ENCODE measurements around the gene HEXA.

HEXA gene

DNA sequence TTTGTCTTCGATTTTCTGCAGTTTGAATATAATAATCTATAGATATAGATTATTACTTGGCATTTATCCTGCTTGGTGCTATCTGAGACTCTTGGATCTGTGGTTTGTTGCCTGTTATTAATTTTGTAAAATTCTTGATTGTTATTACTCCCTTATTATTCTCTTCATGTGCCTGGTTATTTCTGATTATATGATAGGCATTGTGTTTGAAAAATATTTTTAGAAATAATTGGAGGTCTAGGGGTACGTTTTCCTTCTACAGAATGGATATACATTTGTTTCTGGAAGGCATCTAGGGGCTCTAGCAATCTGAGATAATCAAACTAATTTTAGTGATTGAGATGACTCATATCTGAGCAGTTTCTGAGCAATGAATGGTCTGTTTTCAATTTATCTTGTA is 41.0 kb downstream of the HEXA start:
- no peak for DNase-seq (ENCODE audit: extremely low spot score, insufficient read length, low read depth)
- no peak for FAIRE-seq

DNA sequence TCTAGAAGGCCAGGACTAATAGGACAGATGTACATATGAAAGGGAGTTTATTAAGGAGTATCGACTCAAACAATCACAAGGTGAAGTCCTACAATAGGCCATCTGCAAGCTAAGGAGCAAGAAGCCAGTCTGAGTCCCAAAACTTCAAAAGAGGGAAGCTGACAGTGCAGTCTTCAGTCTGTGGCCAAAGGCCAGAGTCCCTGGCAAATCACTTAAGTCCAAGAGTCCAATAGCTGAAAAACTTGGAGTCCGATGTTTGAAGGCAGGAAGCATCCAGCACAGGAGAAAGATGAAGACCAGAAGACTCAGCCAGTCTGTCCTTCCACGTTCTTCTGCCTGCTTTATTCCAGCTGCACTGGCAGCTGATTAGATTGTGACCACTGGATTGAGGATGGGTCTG is 44.8 kb downstream of the HEXA start:
- FAIRE-seq, result no peak

DNA sequence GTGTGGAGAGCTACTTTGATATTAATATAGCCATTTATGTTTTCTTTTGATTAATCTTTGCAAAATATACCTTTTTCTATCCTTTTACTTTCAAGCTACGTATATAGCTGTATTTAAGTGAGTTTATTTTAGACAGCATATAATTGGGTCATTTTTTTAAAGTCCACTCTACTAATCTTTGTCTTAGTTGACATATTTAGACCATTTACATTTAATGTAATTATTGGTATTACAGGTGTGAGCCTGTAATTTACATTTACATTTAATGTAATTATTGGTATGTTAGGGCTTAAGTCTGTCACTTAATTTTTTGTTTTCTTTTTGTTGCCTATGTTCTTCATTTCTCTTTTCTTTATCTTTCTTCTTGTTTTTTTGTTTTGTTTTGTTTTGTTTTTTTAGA is 52.1 kb downstream of the HEXA start:
- FAIRE-seq (no peak), DNase-seq (ENCODE audit: extremely low spot score, insufficient read length, low read depth) (no peak)

More for the DNA sequence above, 44.8 kb downstream of the HEXA start:
- no peak for DNase-seq (ENCODE audit: extremely low spot score, insufficient read length, low read depth)

DNA sequence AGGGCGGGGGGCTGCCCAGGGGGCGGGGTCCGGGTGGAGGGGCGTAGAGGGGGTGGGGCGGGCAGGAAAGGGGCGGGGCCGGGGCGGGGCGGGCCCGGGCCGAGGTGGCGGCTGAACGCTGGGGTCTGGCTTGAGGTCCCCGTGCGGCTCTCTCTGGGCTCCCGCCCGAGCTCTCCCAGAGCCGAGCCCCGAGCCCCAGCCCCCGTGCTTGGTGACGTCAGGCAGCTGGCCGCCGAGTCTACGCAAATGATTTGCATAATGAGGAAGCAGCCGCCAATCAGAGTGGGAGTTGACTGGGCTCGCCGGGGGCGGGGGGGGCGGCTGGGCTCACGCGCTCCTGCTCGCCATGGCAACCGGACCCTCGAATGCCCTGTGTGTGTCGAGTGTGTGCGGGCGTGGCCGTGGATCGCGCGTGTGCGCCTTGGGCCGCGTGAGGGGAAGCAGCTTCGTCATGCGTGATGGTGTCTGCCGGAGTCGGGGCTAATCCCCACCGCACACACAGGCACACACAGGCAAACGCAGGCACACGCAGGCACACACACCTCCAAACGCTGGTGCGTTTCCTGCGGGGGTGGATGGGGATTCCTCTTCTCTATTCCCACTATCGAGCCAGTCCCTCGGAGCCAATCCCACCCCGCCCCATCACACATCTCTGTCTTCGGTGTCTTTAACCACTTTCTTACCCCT is 55.7 kb downstream of the HEXA start, which contains the start of gene CELF6:
Gene CELF6 (minus strand): TSS at position 173 of the 687 bp plus-strand sequence. CDS start 283 bp downstream, outside the sequence.
- FAIRE-seq (peak; percentile 75), DNase-seq (ENCODE audit: extremely low spot score, insufficient read length, low read depth) (peak; percentile 68)

DNA sequence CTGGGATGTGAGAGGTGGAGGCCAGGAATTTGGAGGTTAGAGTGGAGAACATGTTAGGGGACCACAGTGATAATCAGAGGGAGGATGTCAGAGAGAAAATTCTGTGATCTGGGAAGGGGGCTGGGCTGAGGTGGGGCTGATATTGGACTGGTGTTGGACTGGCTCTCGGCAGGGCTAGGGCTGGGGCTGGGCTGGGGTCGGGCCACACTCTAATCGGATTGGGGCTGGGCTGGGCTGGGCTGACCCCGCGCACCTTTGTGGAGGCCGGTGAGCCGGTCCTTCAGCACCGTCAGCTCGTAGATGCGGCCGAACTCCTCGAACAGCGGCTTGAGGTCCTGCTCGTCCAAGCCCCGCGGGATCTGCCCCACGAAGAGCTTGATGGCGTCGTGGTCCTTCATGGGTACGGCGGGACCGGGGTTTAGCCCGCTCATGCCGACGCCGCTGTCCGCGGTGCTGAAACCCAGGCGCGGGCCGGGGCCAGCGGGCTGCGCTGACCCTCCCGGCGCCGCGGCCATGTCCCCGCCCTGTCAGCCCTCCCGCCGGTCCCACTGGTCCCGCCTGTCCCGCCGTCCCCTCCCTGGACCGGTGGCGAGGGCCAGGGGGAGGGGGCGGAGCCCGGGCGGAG is 56.3 kb downstream of the HEXA start:
- FAIRE-seq, result no peak
- peak; percentile 23 for DNase-seq (ENCODE audit: extremely low spot score, insufficient read length, low read depth)

DNA sequence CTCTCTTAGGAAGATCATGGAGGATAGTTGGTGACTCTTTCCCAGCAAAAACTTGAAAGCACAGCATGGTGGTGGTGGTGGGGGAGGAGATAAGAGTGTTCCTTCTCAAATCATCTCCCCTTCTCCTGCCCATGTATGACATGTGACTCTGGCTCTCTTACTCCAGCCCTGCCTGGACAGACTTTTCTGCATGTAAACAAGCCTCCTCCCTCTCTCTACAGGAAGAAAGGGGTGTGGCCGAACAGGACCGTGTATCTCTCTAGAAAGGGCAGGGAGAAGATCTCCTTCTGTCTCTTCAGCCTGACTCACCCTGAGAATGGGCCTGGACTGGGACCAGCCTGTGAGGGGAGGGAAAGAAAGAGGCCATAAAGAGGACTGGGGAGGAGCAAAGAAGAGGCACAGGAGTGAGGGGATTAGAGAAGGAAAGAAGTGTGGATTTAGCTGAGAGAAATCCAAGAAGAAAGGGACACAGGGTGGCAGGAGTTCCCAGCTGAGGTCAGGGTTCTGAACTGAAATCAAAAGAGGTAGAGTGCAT is 57.3 kb downstream of the HEXA start:
- DNase-seq (ENCODE audit: extremely low spot score, insufficient read length, low read depth) (no peak), FAIRE-seq (no peak)

DNA sequence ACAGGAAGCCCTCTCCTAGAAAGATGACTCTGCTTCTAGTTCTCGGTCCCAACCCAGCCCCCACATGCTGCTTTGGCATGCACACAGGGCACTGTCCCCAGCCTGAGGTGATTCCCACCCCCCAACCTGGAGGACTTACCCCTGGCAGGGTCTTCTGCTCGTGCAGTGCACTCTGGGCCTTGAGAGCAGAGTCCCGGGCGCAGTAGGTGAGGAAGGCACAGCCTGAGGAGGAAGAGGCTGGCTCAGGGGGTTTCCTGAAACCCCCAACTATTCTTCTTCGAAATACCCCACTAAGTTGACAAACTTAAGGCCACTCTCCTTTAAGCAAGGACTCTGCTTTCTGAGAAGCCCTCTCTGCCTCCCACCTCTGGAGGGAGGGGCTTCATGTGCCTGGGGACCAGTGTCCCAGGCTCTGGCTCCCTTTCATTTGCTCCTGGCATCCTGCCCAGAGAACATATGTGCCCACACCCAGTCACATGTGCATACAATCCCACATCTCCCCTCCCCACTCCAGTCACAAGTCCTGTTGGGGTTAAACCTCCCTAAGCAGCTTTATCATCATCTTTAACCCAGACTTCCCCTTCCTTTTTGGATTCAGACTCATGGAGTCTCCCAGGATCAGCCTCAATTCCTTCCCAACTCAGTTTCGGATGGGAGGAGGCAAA is 60.0 kb downstream of the HEXA start:
- DNase-seq (ENCODE audit: extremely low spot score, insufficient read length, low read depth), result no peak

DNA sequence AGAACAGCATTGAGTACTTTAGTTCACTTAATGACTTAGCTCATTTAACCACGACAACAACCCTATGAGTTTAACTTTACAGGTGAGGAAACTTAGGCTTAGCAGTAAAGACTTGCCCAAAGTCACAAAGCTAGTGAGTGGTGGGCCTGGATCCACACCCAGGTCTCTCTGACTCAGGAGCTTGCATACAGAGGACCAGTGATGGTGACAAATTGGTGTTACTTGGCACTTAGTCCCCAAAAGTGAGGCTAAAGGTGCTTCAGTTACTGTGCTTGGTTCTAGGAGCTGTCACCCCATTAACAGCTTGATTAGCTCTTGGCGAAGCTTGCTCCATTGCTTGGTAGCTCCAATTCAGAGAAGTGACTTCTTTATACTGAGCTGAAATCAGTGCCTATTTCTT is 61.9 kb downstream of the HEXA start:
- FAIRE-seq, result no peak
- DNase-seq (ENCODE audit: extremely low spot score, insufficient read length, low read depth), result no peak

More for the DNA sequence above, 60.0 kb downstream of the HEXA start:
- no peak for FAIRE-seq

DNA sequence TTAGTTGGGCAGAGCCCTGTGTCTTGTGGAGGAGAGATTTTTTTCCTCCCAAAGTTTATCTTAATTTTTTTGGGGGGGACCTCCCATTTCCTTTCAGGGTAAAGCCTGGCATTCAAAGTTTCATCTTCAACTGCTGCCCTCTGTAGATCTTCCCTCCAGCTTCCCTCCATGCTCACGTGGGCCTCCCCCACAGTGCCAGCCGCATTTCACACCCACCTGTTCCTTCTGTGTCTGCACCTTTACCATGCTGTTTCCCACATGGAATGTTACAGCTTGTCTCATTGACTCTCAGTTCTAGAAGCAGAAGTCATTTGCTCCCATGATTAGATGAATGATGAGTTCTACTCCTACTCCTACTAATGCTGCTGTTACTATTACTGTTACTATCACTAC is 62.4 kb downstream of the HEXA start:
- FAIRE-seq, result no peak
- no peak for DNase-seq (ENCODE audit: extremely low spot score, insufficient read length, low read depth)

DNA sequence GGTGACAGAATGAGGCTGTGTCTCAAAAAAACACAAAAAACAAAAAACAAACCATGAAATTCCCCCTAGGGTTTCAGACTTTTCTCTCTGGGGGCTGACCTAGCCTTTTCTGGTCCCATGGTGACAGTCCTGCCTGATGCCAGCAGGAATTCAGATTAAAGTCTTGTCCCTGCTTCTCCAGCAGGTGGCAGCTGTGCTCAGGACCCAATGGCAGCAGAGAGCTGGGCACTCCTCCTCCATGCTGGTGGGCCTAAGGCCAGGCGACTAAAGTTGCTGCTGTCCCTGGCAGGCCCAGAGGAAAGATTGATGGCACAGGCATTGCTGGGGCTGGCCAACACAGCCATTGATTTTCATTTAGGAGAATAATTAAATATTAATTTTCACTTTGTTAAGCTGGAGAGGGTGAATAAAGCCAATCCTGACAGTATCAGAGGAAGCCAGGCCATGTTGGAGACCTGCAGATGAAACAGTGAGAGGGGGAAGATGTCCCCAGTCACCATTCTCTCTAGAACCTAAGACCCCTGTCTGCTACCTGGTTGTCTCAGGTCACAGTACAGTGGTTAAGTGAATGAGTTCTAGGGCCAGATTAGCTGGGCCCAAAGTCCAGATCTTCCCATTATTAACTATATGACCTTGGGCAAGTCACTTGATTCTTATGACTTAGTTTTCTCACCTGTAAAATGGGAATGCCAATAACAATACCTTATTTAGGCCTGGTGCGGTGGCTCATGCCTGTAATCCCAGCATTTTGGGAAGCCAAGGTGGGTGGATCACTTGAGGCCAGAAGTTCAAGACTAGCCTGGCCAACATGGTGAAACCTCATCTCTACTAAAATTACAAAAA is 63.0 kb downstream of the HEXA start:
- DNase-seq (ENCODE audit: extremely low spot score, insufficient read length, low read depth) (peak; percentile 64), FAIRE-seq (peak; percentile 86)

DNA sequence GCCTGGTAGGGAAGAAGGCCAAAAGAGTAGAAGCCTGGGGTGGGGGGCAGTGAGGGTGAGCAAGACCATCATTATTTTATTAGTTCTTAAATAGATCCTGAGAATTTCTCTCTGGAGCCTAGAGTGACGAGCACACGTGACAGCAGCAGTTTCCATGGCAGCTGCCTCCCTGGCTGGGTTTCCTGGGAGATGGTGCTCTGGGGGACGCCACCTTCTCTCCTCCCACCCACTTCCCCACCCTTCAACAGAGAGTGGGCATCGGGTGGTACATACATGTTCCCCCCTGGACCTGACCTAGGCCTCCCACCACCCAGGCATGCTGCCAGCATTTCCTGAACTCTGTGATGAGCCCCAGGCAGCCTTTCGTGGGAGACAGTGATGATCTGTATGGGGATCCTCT is 68.8 kb downstream of the HEXA start:
- DNase-seq (ENCODE audit: extremely low spot score, insufficient read length, low read depth), result no peak
- FAIRE-seq, result no peak

DNA sequence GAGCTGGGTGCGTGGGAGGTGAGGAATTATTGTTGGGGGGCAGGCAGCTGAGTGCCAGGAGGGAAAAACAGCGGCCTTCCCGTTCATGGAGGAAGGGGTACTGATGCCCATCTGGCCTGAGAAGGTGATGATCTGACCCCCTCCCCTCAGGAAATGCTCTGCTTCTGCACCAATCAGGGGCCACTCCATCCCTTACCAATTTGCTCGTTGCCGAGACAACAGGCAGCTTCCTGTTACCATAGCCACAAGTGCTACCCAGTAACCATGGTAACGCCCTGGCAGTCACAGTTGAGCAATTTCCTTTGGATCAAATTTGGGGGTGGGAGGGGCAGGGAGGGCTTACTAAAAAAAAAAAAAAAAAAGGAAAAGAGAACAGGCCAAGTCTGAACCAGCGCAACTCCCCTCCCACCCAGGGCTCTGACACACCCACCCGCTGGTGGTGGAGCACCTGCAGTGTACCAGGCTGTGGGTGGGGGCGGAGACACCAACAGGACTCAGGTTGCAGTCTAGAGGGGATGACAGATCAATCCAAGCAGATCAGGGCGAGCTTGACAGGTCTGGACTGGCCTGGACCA is 69.5 kb downstream of the HEXA start:
- FAIRE-seq (no peak), DNase-seq (ENCODE audit: extremely low spot score, insufficient read length, low read depth) (no peak)

DNA sequence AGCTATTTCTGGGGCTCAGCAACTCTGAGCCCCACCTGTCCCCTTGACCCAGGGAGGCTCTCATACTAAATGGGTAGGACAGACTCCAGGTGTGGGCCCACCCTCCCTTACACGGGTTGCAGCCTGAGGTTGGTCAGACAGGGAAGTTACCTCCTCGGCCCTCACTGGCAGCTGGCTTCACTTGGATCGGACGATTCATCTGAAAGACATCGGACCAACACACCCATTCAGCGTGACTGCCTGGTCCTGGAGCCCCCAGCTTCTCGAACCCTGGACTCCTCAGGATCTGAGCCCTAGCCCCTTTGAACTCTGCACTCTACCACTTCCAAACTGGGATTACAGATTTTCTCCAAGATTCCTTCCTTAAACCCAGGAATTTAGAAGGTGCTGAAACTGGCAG is 71.2 kb downstream of the HEXA start:
- FAIRE-seq (no peak), DNase-seq (ENCODE audit: extremely low spot score, insufficient read length, low read depth) (no peak)

DNA sequence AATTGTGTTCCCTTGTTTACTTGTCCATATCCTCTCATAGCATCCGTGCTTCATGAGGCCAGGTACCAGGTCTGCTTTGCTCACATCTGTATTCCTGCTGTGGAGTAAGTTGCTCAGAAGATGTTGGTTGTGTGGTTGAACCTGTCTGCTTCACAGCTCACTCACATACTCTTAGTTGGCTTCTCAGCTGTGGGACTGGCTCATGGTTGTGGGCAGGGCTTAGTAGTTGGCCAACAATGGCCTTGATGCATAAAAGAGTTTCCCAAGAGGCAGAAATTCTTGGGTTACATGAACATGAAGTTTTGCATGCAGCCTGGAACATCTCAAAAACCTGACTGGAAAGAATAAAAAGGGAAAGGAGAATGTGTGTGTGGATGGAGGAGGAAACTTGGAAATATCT is 72.9 kb downstream of the HEXA start:
- no peak for DNase-seq (ENCODE audit: extremely low spot score, insufficient read length, low read depth)
- no peak for FAIRE-seq
